Measurements from ENCODE around the gene MOV10.
A peak's percentile ranks its signal among the peaks of the same experiment; 100 is the strongest.

MOV10 gene

GRCh38 chr1:112674986-112675727 is 698 bp downstream of the MOV10 start:
- DNase-seq (ENCODE audit: low read depth in 2 of 2): peak in 1 of 2 donors; percentile 37

- DNase-seq (ENCODE audit: low read depth in 2 of 2): no peak
Observed at GRCh38 chr1:112675728-112676381, 1.4 kb downstream of the MOV10 start.

GRCh38 chr1:112676543-112676942 is 2.1 kb downstream of the MOV10 start:
- no peak for DNase-seq (ENCODE audit: low read depth in 2 of 2)

- no peak for DNase-seq (ENCODE audit: low read depth in 2 of 2)
Observed at GRCh38 chr1:112677501-112677900, 3.0 kb downstream of the MOV10 start.

DNA sequence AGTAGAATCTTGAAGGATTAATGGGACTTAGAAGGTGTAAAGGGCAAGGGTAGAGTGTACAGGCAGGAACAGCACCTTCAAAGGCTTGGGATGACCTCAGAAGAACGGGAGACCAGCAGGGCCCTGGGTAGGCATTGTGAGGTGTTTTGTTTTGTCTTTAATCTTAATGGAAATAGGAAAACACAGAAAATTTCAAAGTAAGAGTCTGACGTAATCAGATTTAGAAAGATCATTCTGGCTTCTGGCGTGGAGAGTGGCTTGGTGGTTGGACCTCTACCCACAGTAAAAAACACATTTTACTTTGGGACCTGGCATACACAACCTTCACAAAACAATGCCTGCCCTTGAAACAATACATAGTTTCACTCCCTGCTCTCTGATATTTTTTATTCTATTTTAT is 4.1 kb downstream of the MOV10 start:
- no peak for DNase-seq (ENCODE audit: low read depth in 2 of 2)

DNA sequence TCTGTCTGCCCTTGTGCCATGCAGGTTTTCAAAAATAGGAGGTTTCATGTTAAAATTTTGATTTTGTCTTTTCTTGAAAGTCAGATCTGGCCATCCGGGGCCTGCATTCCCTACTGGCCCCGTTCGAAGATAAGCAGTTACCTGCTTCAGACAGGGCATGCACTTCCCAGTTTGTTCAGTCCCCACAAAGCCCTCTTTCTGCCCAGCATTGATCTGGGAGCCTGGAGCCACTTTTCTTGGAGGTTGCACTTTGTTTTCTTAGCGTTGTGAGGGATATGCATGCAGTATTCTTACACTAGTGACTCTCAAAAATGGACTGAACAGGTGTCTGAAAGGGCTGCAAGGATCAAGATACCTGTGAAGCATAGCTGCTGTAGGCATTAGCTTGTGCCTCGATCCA is 11.5 kb downstream of the MOV10 start:
- DNase-seq (ENCODE audit: low read depth in 2 of 2): no peak

GRCh38 chr1:112686417-112686816 is 12.0 kb downstream of the MOV10 start:
- no peak for DNase-seq (ENCODE audit: low read depth in 2 of 2)

DNA sequence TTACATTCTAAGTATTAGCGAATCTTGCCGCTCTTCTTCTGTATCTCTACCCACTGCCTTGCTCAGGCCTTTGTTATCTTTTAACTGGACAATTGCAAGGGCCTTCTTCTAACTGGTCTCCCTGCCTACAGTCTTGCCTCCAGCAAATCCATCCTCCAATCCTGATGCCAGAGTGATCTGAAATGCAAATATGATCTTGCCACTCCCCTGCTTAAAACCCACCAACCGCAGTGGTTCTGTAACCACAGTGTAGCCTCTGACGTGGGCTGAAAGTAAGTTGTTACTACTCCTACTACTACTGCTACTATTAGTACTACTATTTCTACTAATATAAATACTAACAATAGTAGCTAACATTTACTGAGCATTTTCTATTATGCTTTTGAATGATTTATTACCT is 12.4 kb downstream of the MOV10 start:
- no peak for DNase-seq (ENCODE audit: low read depth in 2 of 2)

- DNase-seq (ENCODE audit: low read depth in 2 of 2): no peak
Observed at GRCh38 chr1:112687361-112687760, 12.9 kb downstream of the MOV10 start.

DNA sequence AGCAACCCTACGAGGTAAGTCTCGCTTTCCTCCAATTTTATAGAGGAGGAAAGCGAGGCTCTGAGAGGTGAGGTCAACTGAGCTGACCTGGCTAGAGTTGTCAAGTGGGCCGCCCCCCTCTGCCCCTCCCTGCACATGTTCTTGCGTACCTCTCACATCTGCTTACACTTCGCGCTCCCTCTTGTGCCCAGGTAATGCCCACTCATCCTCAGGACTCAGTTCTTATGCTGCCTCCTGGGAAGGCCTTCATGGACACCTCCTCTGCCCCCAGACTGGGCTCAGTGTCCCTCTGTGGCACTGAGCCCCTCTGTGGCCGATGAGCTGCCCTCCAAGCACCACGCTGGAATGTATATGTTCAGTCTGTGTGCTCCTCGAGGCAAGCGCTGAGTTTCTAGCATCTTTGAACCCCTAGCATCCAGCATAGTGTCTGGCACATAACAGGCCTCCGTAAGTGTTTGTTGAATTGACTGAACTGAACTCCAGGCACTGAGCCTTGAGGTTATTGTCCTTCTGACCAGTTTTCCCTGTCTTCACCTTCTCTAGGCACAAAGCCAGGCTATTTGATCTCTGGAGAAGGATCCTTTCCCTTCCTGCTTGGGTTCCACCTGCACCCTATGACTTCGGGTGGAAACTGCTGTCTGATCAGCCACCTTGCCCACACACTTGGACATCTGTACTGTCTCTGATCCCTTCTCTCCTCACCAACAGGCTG is 13.5 kb downstream of the MOV10 start:
- no peak for DNase-seq (ENCODE audit: low read depth in 2 of 2)

GRCh38 chr1:112688781-112689193 is 14.3 kb downstream of the MOV10 start:
- DNase-seq (ENCODE audit: low read depth in 2 of 2): no peak

DNA sequence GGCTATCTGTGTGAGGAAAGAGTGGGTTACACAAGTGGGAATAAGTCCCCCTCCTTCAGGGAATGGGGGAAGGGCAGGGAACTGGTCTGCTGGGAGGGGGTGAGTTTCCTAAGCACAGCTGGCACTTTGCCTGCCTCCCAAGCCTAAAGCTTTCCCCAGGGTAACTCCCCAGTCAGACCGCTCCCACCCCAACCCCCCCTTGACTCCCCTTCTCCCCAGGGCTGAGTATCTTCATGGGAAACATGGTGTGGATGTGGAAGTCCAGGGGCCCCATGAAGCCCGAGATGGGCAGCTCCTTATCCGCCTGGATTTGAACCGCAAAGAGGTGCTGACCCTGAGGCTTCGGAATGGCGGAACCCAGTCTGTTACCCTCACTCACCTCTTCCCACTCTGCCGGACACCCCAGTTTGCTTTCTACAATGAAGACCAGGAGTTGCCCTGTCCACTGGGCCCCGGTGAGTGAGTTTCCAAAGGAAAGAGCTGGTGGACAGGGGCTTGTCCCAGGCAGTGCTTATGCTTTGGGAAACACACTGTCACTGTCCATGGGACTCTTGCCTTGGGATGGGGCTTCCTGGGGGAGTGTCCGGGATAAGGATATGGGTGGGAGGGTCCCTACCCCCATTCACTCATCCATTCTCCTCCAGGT is 14.9 kb downstream of the MOV10 start:
- DNase-seq (ENCODE audit: low read depth in 2 of 2): no peak

DNA sequence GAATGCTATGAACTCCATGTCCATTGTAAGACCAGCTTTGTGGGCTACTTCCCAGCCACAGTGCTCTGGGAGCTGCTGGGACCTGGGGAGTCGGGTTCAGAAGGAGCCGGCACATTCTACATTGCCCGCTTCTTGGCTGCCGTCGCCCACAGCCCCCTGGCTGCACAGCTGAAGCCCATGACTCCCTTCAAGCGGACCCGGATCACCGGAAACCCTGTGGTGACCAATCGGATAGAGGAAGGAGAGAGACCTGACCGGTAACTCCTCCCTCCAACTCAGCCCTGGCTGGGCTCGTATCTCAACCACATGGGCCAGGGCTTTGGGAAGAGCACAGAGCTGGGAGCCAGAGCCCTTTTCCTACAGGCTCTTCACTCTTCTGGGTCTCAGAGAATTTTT is 15.4 kb downstream of the MOV10 start:
- no peak for DNase-seq (ENCODE audit: low read depth in 2 of 2)

- DNase-seq (ENCODE audit: low read depth in 2 of 2): no peak
Observed at GRCh38 chr1:112692681-112693080, 18.2 kb downstream of the MOV10 start.

- no peak for DNase-seq (ENCODE audit: low read depth in 2 of 2)
Observed at GRCh38 chr1:112693821-112694220, 19.4 kb downstream of the MOV10 start.

GRCh38 chr1:112694363-112694929 is 20.0 kb downstream of the MOV10 start:
- DNase-seq (ENCODE audit: low read depth in 2 of 2): no peak

- DNase-seq (ENCODE audit: low read depth in 2 of 2): no peak
Observed at GRCh38 chr1:112695276-112695675, 20.8 kb downstream of the MOV10 start.

- DNase-seq (ENCODE audit: low read depth in 2 of 2): no peak
Observed at GRCh38 chr1:112696578-112697314, 22.3 kb downstream of the MOV10 start.

DNA sequence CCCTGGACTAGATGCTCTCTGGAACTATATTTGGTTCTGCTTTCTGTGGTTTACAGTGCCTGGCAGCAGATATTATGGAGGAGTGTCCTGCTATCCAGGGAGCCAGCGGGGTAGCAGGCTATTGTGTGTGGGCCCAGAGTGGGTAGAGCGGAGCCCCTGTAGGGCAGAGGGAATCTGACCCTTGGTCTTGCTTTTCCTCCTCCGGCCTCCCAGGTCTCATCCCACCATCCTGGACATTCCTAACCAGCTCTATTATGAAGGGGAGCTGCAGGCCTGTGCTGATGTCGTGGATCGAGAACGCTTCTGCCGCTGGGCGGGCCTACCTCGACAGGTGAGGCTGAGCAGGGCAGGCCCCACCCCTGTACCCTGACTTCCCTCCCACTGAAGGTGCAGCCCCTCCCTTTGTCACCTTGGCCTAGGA is 23.3 kb downstream of the MOV10 start:
- no peak for DNase-seq (ENCODE audit: low read depth in 2 of 2)

- no peak for DNase-seq (ENCODE audit: low read depth in 2 of 2)
Observed at GRCh38 chr1:112698366-112699310, 24.2 kb downstream of the MOV10 start.

Measured in stimulated activated CD8-positive, alpha-beta memory T cell treated with anti-CD3 and anti-CD28 coated beads, Interleukin-7, amount 100 ng/mL, for 4 hours (primary cell).